Measurements from ENCODE around the gene NOL7.

Gene NOL7

DNA sequence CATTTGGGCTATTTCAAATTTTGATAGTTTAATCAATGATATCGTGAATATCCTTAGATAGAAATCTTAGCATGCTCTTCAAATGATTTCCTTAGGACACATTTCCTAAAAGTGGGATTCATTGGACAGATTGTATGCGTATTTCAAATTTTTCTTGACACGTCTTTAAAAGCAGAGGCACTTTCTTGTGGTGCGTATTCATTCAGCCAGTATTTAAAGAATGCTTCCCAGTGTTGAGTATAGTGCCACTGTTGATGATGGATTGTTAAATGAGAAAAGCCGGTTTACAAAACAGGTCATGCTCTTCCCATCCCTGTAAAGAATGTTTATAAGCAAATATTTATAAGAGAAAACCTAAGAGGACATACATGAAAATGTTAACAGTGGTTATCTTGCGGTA is 15.1 kb upstream of the NOL7 start:
- peak; percentile 10 for DNase-seq

DNA sequence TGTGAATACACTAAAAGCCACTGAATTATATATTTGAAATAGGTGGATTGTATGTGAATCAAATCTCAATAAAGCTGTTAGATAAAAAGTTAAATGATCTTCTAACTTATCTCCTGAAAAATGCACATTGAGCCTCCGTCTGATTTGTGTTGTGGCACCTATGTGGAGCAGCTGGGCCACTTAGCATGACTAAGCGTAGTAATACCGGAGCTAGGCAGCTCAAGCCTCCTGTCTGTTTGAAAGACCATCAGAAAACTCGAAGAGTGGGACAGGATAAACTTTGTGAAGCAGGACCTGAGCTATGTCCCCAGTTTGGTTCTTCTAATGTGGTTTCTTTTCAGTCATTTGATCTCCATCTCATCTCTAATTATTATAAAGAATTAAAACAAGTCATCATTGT is 11.0 kb upstream of the NOL7 start:
- DNase-seq: no peak

DNA sequence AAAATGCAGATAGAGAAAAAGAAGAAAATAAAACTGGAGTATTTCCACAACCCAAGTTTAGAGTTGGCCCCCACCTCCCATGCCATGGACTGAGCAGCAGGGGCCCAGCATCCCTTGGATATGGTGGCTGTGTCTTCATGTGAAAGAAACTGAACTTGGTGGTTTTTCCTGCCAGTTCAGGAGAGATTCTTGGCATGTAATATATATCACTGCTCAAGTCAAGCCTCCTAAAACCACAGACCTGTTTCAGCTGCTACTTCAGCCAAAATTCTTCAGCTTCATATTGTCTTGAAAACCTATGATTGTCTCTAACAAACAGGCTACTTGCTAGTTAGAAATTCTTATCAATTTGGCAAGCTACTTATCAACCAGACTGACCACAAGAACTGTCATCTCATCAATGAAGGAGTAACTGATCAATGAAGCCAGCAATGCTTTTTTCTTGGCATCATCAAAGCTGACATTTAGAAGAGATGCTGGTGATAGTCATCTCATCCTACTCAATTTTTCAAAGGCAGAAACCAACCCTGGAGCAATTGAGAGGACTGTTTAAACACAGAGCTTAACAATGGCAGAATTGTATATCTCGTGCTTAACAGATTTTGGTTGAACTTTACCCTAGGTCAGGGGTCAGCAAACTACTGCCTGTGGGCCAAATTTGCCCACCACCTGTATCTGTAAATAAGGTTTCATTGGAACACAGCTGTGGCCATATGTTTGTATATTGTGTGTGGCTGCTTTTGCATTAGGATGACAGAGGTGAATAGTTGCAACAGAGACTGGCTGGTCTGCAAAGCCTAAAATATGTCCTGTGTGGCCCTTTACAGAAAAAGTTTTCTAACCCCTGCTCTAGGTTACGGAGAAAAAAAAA is 10.4 kb upstream of the NOL7 start:
- no peak for DNase-seq

DNA sequence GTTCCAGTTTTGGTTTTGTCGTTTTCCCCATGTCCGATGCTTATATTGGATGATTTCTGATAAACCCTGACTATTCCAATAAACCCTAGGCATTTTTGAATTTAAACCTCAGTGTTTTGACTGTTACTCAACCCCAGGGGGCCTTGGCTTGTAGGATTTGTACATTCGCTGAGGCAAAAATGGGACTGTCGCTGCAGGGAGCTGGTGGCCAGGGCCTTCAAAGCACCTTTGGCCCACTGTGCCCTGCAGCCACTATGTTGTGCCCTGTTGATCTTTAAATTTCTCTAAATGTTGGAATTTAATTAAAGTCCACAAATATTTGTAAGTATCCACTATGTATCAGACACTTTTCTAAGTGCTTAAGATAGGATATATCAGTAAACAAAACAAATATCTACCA is 9.5 kb upstream of the NOL7 start:
- no peak for DNase-seq

DNA sequence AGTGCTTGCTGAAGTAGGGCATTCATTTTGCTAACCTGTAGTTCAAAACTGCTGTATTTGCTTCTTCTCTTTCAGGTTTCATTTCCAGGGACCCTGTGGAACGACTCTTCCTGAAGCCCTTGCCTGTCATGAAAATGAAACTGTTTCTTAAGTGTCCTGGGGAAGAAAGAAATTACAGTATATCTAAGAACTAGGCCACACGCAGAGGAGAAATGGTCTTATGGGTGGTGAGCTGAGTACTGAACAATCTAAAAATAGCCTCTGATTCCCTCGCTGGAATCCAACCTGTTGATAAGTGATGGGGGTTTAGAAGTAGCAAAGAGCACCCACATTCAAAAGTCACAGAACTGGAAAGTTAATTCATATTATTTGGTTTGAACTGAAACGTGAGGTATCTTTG is 3.4 kb upstream of the NOL7 start:
- DNase-seq: no peak

DNA sequence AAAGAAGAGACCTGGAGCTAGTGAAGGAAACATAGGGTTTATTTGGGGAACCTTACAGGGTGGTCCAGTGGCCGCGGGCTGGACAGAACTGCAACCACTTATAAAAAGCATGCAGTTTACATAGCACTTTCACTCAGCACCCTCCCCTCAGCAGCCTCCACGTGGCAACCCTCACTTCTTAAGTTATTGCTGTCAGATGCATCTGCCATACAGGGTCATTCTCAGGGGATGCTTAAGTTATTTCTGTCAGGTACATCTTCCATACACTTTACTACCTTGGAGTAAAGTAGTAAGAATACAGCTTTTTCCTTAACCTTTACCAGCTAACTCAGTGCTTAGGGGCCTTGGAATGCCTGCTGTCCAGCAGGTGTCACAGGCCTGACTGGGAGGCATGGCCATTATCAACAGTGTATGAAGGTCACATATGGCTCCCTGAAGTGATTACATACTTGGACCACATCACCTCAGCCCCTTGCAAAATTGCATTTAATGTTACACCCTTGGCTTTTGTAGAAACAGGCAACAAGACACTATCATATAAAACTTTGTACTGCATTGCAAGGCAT is 2.0 kb upstream of the NOL7 start:
- no peak for DNase-seq

DNA sequence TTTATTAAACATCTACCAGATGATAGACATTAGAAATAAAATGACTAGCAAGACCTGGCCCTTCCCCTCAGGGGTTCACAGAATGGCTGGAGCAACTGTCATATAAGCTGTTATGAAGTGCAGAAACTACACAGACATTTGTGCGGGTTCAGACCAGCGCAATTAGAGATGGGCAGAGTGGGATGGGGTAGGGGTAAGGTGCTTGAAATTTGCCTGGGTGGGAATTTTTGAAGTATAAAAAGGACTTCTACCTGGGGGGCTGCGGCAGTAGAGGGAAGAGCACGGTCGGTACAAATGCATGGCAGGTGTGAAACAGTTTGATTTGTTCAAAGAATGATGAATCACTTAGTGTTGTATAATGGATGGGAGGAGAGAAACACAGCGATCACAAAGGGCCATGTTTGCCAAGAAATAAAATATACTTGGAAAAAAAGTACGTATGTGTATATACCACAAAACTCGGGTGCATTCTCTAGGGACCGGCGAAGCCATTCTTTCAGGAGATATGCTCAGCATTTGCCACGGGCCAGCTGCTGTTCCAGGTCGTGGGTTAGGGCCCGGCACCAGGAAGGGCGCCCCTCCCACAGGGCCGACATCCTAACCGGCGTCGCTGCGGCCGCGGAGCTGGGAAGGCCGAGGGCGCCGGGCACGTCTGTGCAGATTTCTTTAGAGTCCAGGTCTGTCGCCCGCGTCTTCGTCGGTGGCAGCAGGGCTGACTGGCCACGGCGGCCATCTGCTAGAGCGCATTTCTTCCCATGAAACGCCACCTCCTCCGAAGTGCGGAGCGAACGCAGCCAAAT is 809 bp upstream of the NOL7 start:
- DNase-seq: no peak

DNA sequence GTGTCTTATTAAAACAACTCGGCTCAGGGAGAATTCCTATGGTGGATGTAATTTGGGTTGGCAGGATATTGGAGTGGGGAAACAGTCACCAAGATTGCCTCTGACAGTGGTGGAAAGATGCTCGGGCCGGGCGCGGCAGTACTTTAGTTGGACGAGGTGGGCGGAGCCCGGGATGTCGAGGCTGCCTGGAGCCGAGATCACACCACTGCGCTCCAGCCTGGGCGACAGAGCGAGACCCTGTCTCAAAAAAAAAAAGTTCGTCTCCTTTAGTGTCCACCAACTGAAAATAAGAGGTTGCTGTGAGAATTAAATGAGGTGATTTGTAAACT is 621 bp downstream of the NOL7 start:
- peak; percentile 31 for DNase-seq

DNA sequence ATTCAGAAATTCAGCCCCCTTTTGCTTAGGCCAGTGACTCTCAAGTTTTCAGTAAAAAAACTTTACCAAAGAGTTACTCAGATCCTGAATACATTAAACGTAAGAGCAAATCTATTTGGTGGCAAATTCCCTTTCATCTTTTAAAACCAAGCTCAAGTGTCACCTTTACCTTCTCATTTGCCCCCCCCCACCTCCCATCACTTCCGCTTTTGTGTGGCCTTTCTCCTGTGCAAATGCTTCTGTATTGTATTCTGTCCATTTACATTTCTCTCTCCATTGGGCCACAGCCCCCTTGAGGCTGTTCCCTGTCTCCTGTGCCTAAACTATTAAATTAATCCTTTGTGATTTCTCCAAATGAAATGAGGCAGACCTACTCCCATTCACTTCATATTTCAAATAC is 1.9 kb downstream of the NOL7 start:
- DNase-seq: no peak

DNA sequence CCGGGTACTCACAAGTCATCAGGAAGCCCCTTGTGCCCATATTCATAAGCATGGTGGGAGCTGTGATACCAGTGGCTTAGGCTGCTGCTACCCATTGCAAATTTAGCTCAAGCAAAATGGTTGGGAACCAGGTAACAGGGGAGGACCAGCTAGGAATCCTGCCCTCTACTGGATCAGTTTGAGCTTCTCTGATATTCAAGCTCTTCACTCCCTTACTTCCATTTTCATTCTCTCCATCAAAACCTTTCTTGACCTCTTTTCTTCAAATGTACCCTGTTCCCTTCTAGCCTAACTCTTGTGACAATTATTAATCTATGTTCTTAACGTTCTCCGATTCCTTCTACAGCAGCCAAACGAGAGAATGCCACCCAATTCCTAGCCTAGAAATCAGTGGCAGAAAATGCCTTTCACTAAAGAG is 9.7 kb downstream of the NOL7 start:
- peak; percentile 30 for DNase-seq

DNA sequence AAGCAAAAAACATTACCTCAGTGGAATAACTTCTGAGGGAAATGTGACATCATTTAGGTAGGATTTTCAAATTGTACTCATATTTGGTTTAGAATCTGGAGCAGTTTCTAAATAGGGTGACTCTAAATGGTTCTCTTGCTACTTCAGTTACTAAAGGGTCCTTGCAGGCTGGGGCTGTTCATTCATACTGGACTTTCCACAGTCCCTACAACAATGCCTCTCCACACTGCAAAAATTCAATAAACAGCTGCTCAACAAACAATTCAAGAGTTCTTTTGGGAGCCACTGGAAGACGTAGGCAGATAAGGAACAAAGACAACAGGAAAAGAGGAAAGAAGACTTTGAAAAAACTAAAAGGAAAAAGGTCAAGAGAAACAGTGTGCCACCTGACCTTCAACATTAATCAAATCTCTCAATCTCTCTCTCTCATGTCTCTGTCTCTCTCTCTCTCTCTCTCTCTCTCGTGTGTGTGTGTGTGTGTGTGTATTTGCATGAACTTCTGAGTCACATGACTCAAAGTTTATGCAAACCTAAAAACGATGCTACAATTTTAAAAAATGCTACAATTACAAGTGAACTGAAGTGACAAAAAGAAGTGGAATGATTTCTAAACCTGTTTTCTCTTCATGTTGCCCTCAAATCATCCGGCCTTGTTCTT is 14.5 kb downstream of the NOL7 start:
- no peak for DNase-seq

DNA sequence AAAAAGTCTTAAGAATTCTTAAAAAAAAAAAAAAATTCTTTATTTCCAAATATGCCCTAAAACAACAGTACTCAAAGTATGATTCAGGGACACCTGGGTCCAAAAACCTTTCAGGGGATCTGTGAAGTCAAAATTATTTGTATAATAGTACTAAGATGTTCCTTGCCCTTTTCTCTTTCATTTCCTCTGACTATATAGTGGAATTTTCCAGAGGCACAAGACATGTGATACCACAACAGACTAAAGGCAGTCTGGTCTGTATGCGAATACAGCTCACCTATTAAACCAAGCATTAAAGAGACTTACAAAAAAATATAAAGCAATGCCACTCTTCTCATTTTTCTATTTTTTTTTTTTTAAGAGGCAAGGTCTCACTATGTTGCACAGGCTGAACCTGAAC is 15.4 kb downstream of the NOL7 start:
- DNase-seq: no peak

DNA sequence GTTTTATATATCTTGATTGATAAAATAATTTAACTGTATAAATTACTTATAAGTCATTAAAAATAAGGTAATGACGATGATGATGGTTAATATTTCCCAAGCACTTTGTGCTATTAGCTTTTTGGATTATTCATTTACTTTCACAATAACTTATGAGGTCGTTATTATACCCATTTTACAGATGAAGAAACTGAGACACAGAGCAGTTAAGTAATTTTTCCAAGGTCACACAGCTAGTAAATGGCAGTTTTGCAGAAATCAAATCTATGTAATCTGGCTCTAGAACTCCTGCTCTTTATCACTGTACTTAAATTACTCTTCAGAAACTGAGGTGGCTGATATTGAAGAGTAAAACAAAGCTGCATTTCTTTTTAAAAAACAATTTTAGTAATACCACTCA is 18.2 kb downstream of the NOL7 start:
- DNase-seq: no peak

DNA sequence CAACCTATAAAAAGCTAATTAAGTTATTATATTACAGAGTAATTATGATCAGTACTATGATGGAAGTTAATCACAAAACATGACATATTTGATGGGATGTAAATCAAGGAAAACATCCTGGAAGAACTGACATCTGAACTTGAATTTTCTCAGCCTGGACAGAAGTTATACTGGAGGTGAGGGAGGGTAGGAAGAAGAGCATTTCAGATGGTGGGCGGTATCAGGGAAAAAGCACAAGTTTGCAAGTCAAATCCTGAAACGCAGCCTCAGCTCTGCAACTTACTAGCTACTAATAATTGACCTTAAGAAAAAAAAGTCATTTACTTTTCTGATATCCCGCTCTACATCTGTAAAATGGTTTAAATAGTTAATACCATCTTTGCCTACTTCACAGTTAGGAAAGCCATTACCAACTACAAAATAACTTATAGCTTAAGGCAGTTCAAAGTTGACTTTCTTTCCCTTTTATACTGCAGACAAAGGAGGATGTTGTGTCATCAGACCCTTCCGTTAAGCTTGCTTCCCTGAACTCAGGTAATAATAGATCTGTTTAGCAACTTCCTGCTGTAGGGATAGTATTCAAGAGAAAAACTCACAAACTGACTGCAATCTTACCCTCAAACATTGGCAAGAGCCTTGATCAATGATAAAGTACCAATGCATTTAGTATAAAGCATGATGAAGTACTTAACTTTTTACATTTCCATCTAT is 21.0 kb downstream of the NOL7 start:
- DNase-seq: no peak

DNA sequence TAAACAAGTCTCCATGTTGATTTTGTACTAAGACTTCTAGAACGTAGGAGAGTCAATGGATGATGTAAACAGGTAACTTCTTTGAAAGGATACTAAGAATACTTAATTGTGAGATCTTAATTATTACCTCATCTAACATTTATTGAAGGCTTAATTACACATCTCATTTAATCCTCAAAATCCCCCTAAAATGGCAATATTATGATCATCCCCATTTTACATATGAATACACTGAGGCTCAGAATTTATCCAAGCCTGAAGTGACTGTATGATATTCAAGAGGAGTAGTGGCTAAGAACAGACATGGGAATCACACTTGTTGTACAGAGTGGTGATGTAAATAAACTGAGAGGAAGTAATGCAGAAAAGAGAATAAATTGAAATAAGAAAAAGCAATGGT is 22.9 kb downstream of the NOL7 start:
- no peak for DNase-seq

DNA sequence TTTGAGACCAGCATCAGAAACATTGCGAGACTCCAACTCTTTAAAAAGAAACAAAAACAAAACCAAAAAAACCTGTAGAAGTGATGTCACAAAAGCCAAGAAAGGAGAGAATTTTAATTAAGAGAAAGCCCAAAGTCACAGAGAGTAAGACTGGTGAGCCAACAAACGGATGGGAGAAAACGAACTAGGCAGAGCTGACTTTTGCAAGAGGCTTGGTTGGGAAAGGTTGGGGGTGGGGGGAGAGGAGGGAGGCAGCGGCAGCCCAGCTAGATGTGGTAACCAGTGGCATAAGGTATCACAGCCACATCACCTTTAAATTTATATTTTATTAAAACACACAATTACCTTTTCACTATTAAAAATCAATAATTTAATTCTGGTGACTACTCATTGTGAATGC is 23.5 kb downstream of the NOL7 start:
- DNase-seq: no peak

DNA sequence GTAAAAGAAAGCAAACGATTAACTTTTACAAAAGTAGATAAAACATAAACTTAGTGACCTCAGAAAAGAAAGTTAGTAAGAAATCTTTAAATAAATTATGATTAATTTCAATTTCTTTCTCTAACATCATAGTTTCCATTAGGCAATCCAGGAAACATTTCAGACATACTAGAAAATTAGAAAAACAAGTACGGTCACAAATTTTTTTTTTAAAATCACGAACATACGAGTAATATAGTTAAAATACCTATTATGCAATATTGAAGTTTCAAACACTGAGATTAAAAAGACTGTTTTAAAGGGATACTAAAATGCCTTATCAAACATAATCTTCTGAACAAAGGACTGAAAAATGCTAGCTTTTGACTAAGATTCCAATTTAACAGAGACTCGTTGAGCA is 26.2 kb downstream of the NOL7 start:
- peak; percentile 25 for DNase-seq

DNA sequence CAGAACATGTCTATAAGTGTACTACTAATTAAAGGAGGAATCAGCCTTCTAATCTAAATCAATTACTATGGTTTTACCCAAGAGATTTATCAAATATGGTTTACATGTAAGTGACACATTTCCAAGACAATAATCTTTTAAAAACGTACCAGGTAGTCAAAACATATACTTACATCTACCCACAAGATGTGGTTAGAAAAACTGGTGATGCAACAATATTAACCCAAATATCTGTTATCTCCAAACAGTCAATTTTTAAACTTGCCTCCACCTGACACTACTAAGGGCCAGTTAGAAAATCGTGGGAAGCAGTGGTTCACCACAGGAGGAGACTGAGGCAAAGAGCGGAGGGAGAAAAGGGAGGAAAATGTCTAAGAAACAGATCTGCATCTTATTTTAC is 28.0 kb downstream of the NOL7 start:
- DNase-seq: no peak

DNA sequence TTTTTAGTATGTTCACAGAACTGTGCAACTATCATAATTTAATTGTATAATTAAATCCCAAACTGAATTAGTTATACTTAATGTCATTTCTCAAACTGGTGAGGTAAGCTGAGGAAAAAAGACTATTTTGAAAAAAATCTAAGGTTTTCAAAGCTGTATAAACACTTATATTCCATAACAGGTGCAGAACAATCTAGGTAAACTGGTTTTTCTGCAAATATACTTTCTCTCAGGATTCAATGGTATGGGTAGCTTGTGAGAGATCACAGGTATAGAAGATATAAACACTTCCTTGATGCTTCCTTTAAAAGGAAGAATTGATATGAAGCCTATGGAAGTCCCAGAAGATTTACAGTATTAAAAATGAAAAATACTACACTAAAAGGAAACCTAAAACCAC is 33.7 kb downstream of the NOL7 start:
- DNase-seq: no peak

DNA sequence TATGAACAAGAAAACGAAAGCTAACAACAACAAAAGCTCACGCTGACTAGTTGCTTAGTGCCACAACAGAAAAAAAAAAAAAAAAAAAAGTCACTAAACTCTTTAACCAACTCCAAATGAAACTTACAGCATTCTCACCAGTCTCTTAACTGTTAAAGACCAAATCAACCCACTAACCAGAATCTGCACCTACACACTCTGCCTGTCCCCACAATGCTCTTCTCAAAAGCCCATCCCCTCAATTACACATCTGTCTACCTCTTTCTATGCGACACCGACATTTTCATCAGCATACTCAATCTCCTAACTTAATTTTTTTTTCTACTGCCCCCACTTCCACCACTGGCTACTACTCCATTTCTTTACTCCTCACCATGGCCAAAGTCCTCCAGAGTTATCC is 34.3 kb downstream of the NOL7 start:
- no peak for DNase-seq

DNA sequence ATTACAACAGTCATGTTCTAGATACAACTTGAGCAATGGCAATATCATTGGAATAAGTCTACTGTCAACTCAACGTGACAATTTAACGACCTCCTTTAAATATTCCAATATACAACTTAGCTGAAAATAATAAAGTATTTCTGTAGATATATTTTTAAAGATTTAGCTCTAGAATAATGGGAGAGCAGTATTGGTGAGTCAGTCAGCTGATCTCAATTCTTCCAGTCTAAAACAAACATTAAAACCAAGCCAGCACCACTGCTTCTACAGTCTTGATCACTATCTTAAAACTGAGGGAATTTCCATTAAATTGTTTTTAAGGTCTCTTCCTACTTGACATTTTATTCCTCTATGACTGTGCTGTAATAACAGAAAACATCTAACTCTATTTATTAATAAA is 38.2 kb downstream of the NOL7 start:
- peak; percentile 20 for DNase-seq

DNA sequence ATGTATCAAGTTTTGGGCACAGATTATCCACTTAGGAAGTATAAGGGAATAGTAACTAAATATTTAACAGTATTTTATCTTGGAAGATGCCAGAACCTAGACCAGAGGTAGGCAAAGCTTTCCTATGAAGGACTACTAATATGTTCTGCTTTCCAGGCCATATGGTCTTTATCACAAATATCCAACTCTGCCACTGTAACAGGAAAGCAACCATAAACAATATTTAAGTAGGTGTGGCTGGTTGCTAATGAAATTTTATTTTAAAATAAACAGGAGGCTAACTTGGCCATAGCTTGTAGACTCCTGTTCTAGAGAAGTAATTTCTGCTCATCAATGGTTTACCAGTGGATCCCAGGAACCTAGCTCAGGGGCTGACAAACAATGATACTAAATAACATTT is 39.4 kb downstream of the NOL7 start:
- DNase-seq: no peak

DNA sequence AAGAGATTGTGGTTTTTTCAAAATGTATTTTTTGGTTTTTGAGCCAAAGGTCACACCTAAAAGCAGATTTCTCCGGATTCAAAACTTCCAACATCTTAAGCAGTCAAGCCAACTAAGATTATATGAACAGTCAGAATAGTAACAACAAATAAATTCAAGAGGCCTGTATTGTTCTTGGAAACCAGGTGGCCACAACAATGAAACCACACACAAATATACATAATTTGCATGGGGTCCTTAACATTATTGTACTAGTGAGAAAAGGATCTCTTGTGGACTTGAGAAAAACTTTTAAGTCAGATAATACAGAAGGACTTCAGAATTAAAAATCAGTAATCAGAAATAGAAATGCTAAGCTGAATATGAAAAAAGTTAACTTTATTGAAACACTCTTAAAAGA is 40.6 kb downstream of the NOL7 start:
- no peak for DNase-seq
